ENCODE data around the gene CTAG1B.
"Not testable (repeated sequence)": the region's sequence is repeated elsewhere in the genome, so short reads cannot be mapped to it uniquely, and the experiment has no call there.

Gene CTAG1B

GRCh38 chrX:154620767-154621414 lies 1.8 kb upstream of the CTAG1B start:
- not testable (repeated sequence) for DNase-seq

- DNase-seq, result not testable (repeated sequence)
These were observed 5.5 kb downstream of the CTAG1B start for GRCh38 chrX:154613586-154613985.

GRCh38 chrX:154611146-154611545 lies 7.9 kb downstream of the CTAG1B start:
- DNase-seq, result not testable (repeated sequence)

GRCh38 chrX:154608823-154609222 lies 10.3 kb downstream of the CTAG1B start:
- not testable (repeated sequence) for DNase-seq

GRCh38 chrX:154607976-154608375 lies 11.1 kb downstream of the CTAG1B start:
- not testable (repeated sequence) for DNase-seq

- DNase-seq, result no peak
These were observed 11.7 kb downstream of the CTAG1B start for GRCh38 chrX:154607370-154607769.

- no peak for DNase-seq
These were observed 13.5 kb downstream of the CTAG1B start for GRCh38 chrX:154605566-154605965.

GRCh38 chrX:154603438-154604430 lies 15.3 kb downstream of the CTAG1B start:
- no peak for DNase-seq

- DNase-seq, result no peak
These were observed 16.2 kb downstream of the CTAG1B start for GRCh38 chrX:154602766-154603437.

- no peak for DNase-seq
These were observed 16.9 kb downstream of the CTAG1B start for GRCh38 chrX:154602226-154602625.

GRCh38 chrX:154600759-154601374 lies 18.2 kb downstream of the CTAG1B start:
- DNase-seq, result no peak

GRCh38 chrX:154599531-154599930 lies 19.6 kb downstream of the CTAG1B start:
- no peak for DNase-seq

GRCh38 chrX:154598656-154599055 lies 20.4 kb downstream of the CTAG1B start:
- DNase-seq, result no peak

- DNase-seq, result no peak
These were observed 21.9 kb downstream of the CTAG1B start for GRCh38 chrX:154597221-154597620.

GRCh38 chrX:154596290-154596929 lies 22.7 kb downstream of the CTAG1B start:
- no peak for DNase-seq

GRCh38 chrX:154595559-154596249 lies 23.4 kb downstream of the CTAG1B start:
- no peak for DNase-seq

GRCh38 chrX:154594491-154594890 lies 24.6 kb downstream of the CTAG1B start:
- DNase-seq, result no peak

- DNase-seq, result no peak
These were observed 25.9 kb downstream of the CTAG1B start for GRCh38 chrX:154593201-154593600.

GRCh38 chrX:154592505-154592904 lies 26.6 kb downstream of the CTAG1B start:
- DNase-seq, result no peak

GRCh38 chrX:154590415-154590814 lies 28.7 kb downstream of the CTAG1B start:
- DNase-seq, result not testable (repeated sequence)

- not testable (repeated sequence) for DNase-seq
These were observed 34.4 kb downstream of the CTAG1B start, which contains the start of gene CTAG1A for GRCh38 chrX:154584585-154585183. Gene CTAG1A, plus strand, starts transcription at chrX:154585133. Its CDS starts 74 bp downstream, at chrX:154585207.
